ENCODE measurements around the gene RPGRIP1. TPM values are rescaled to one million over a fixed set of nuclear protein-coding genes. Genes with fewer than 3 reads are reported as not detected.
"Not testable (repeated sequence)": the region's sequence is repeated elsewhere in the genome, so short reads cannot be mapped to it uniquely, and the experiment has no call there.

RPGRIP1 gene
- total RNA-seq, 6 donors from 2014 or later = 0.15 to 1.0 (median 0.34) TPM; not detected in 1

GRCh38 chr14:21252149-21252548 lies 27.7 kb upstream of the RPGRIP1 start:
- Histone ChIP-seq H3K4me1 (peaks cover 12 to 37% (median 31%) of the 10 kb centered on the region in 4 donors), H3K4me3 (no peak overlapping the region), H3K27ac (no peak overlapping the region), H3K9me3 (no peaks in the 10 kb centered on the region), H3K36me3 (peaks cover 6 to 61% (median 43%) of the 10 kb centered on the region in 4 donors), H3K27me3 (no peaks in the 10 kb centered on the region)
- WGBS, 2 donors = 88 to 93% methylated on average over 2 of the region's 2 CpGs
- no peak for TF ChIP-seq POLR2A (IDR thresholded peaks at IDR 0.05)
- TF ChIP-seq CTCF (IDR thresholded peaks at IDR 0.05) = no peak
- no peak for TF ChIP-seq POLR2AphosphoS5 (IDR thresholded peaks at IDR 0.05)
- TF ChIP-seq EP300 (IDR thresholded peaks at IDR 0.05) = no peak
- DNase-seq (no peak), ATAC-seq (ENCODE audit: low FRiP score in 2 of 2) (no peak)

GRCh38 chr14:21255385-21256101 lies 24.3 kb upstream of the RPGRIP1 start:
- Histone ChIP-seq H3K27me3 (no peaks in the 10 kb centered on the region), H3K4me1 (peaks cover 31 to 51% (median 49%) of the 10 kb centered on the region in 4 donors), H3K4me3 (no peak overlapping the region), H3K27ac (peak overlapping the region in 1 of 4 donors; percentile 8), H3K9me3 (no peaks in the 10 kb centered on the region), H3K36me3 (peaks cover 6 to 65% (median 44%) of the 10 kb centered on the region in 4 donors)
- DNase-seq = no peak
- WGBS, 2 donors = 57 to 61% methylated on average over 4 of the region's 4 CpGs
- peak in 1 of 2 donors; percentile 53 for ATAC-seq (ENCODE audit: low FRiP score in 2 of 2)
- TF ChIP-seq POLR2A (IDR thresholded peaks at IDR 0.05) (no peak), EP300 (IDR thresholded peaks at IDR 0.05) (no peak), CTCF (IDR thresholded peaks at IDR 0.05) (no peak), POLR2AphosphoS5 (IDR thresholded peaks at IDR 0.05) (no peak)

- not testable (repeated sequence) for DNase-seq; H3K27me3 ChIP-seq; H3K9me3 ChIP-seq; H3K4me3 ChIP-seq; ATAC-seq (ENCODE audit: low FRiP score in 2 of 2); H3K27ac ChIP-seq
- H3K36me3 ChIP-seq = peaks cover 6 to 65% (median 44%) of the 10 kb centered on the region in 4 donors
- WGBS, 2 donors = 83 to 92% methylated on average over 8 of the region's 8 CpGs
- H3K4me1 ChIP-seq = peaks cover 31 to 52% (median 51%) of the 10 kb centered on the region in 4 donors
Observed at GRCh38 chr14:21256102-21256447, 23.8 kb upstream of the RPGRIP1 start.

GRCh38 chr14:21256539-21257393 lies 23.1 kb upstream of the RPGRIP1 start:
- Histone ChIP-seq H3K9me3 (no peaks in the 10 kb centered on the region), H3K27me3 (no peaks in the 10 kb centered on the region), H3K36me3 (peaks cover 10 to 65% (median 44%) of the 10 kb centered on the region in 4 donors), H3K4me3 (no peak overlapping the region), H3K27ac (no peak overlapping the region), H3K4me1 (peaks cover 34 to 59% (median 56%) of the 10 kb centered on the region in 4 donors)
- TF ChIP-seq POLR2A (IDR thresholded peaks at IDR 0.05) = no peak
- TF ChIP-seq EP300 (IDR thresholded peaks at IDR 0.05) = no peak
- no peak for TF ChIP-seq CTCF (IDR thresholded peaks at IDR 0.05)
- TF ChIP-seq POLR2AphosphoS5 (IDR thresholded peaks at IDR 0.05) = no peak
- ATAC-seq (ENCODE audit: low FRiP score in 2 of 2) (no peak), DNase-seq (peak in 1 of 2 donors; percentile 13)
- WGBS, 2 donors = 72 to 75% methylated on average over 10 of the region's 10 CpGs

GRCh38 chr14:21257394-21257909 lies 22.4 kb upstream of the RPGRIP1 start:
- peak in 1 of 2 donors; percentile 19 for DNase-seq
- Histone ChIP-seq H3K36me3 (peaks cover 17 to 64% (median 46%) of the 10 kb centered on the region in 4 donors), H3K9me3 (no peaks in the 10 kb centered on the region), H3K27ac (peak overlapping the region in 2 of 4 donors; percentile 15 to 30), H3K4me3 (no peak overlapping the region), H3K4me1 (peaks cover 40 to 66% (median 61%) of the 10 kb centered on the region in 4 donors), H3K27me3 (no peaks in the 10 kb centered on the region)
- ATAC-seq (ENCODE audit: low FRiP score in 2 of 2) = no peak
- 28 to 34% methylated on average over 7 of the region's 7 CpGs for WGBS, 2 donors
- no peak for TF ChIP-seq EP300 (IDR thresholded peaks at IDR 0.05)
- TF ChIP-seq CTCF (IDR thresholded peaks at IDR 0.05) = no peak
- TF ChIP-seq POLR2A (IDR thresholded peaks at IDR 0.05) = no peak
- no peak for TF ChIP-seq POLR2AphosphoS5 (IDR thresholded peaks at IDR 0.05)
